ENCODE data around the gene NELFCD.

NELFCD gene

DNA sequence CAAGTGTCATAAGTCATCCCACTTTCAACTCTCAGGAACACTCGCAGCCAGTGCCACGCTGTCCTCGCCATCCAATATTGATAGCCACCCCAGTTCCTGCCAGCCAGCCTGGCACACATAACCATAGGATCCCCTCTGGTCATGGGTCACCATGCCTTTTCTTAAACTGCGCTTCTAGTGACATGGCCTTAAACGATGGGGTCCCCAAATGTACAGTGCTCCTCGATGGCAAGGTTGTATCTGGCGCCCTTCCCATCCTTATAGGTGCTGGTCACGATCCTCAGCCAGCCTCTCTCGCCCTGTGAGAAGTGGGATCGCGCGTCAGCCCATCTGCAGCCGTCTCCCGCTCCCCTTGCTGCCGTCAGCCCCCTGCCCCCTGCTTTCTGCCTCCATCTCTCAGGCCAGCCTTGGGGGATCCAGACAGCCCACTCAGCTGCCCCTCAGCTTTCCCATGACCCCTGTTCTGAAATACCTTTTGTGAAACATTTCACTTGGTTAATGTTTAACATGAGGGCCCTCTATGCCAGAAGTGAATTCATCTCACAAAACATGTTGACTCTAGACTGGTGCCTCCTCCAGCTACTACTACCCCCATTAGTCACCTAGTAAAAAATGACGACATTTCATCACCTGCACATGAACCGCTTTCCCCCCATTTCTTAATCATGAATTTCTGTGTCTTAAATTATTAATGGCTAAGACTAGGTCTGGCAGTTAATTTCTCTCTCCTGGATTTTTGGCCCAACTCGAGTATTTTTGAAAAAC is 14.6 kb downstream of the NELFCD start:
- Histone ChIP-seq H4K12ac (ENCODE audit: low read depth, low read length) (no peak overlapping the region), H3K4me1 (ENCODE audit: control insufficient read depth in 1 of 2, insufficient read depth in 2 of 2, low read length in 2 of 2) (no peaks in the 10 kb centered on the region), H4K8ac (ENCODE audit: low read depth, low read length) (no peak overlapping the region), H2BK5ac (ENCODE audit: low read depth, low read length, poor library complexity) (no peak overlapping the region), H3K9ac (ENCODE audit: low read length) (peak overlapping the region; percentile 45), H2AK5ac (ENCODE audit: low read length) (no peak overlapping the region), H3K79me1 (ENCODE audit: low read length) (no peaks in the 10 kb centered on the region), H3K27me3 (ENCODE audit: insufficient read depth, low read length) (no peaks in the 10 kb centered on the region), H2AFZ (ENCODE audit: insufficient read depth, low read length, poor library complexity) (no peak overlapping the region), H3K79me2 (ENCODE audit: control insufficient read depth, insufficient read depth, low read length, poor library complexity) (no peaks in the 10 kb centered on the region), H3K4me2 (ENCODE audit: low read length) (no peak overlapping the region), H4K91ac (ENCODE audit: low read depth, low read length) (no peak overlapping the region), H2BK120ac (ENCODE audit: insufficient read depth, low read length, poor library complexity) (no peak overlapping the region), H3K18ac (ENCODE audit: low read length) (no peak overlapping the region), H3K36me3 (ENCODE audit: control insufficient read depth in 1 of 2, insufficient read depth in 2 of 2, low read length in 2 of 2) (peaks cover 52 to 69% of the 10 kb centered on the region in 2 experiments), H3K27ac (ENCODE audit: low read depth, low read length) (no peak overlapping the region), H3K4ac (ENCODE audit: low read depth, low read length) (no peak overlapping the region), H3K9me3 (ENCODE audit: insufficient read depth, low read depth, low read length) (peaks cover 2% of the 10 kb centered on the region), H3K23ac (ENCODE audit: low read length) (no peak overlapping the region), H2BK12ac (ENCODE audit: low read length) (no peak overlapping the region), H3K4me3 (ENCODE audit: low read depth, low read length) (no peak overlapping the region), H3K14ac (ENCODE audit: low read length) (no peak overlapping the region)
- no CpG with 5 or more reads among the region's 18 CpGs for WGBS (ENCODE audit: extremely low coverage, insufficient coverage, insufficient read length)
- no peak for DNase-seq

DNA sequence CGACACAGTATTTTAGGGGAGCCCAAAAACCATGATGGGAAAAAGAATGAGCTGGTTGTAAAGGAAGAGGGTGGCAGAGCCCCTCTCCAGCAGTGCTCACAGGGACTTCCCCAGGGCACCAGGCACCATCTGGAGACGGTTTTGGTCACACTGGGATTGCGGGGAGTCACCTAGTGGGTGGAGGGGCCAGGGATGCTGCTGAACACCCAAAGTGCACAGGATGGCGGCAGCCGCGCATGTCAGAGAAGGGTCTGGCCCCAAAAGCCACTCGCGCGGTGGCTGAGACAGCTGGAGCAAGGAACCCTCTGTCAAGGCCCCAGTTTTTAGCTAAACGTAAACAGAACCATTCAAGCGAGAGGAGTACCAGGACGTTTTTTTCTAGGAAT is 15.2 kb downstream of the NELFCD start:
- peaks cover 50 to 65% of the 10 kb centered on the region in 2 experiments for H3K36me3 ChIP-seq (ENCODE audit: control insufficient read depth in 1 of 2, insufficient read depth in 2 of 2, low read length in 2 of 2)
- no peak overlapping the region for H3K14ac ChIP-seq (ENCODE audit: low read length)
- H3K4me1 ChIP-seq (ENCODE audit: control insufficient read depth in 1 of 2, insufficient read depth in 2 of 2, low read length in 2 of 2), result no peaks in the 10 kb centered on the region
- no peak overlapping the region for H3K4me3 ChIP-seq (ENCODE audit: low read depth, low read length)
- peaks cover 2% of the 10 kb centered on the region for H3K9me3 ChIP-seq (ENCODE audit: insufficient read depth, low read depth, low read length)
- H3K9ac ChIP-seq (ENCODE audit: low read length), result no peak overlapping the region
- H3K18ac ChIP-seq (ENCODE audit: low read length), result no peak overlapping the region
- no CpG with 5 or more reads among the region's 12 CpGs for WGBS (ENCODE audit: extremely low coverage, insufficient coverage, insufficient read length)
- H2AK5ac ChIP-seq (ENCODE audit: low read length), result no peak overlapping the region
- H4K91ac ChIP-seq (ENCODE audit: low read depth, low read length), result no peak overlapping the region
- H3K4ac ChIP-seq (ENCODE audit: low read depth, low read length), result no peak overlapping the region
- no peaks in the 10 kb centered on the region for H3K27me3 ChIP-seq (ENCODE audit: insufficient read depth, low read length)
- no peak overlapping the region for H3K23ac ChIP-seq (ENCODE audit: low read length)
- no peak overlapping the region for H3K4me2 ChIP-seq (ENCODE audit: low read length)
- H2AFZ ChIP-seq (ENCODE audit: insufficient read depth, low read length, poor library complexity), result no peak overlapping the region
- DNase-seq, result no peak
- H3K27ac ChIP-seq (ENCODE audit: low read depth, low read length), result no peak overlapping the region
- H4K8ac ChIP-seq (ENCODE audit: low read depth, low read length), result no peak overlapping the region
- no peak overlapping the region for H2BK12ac ChIP-seq (ENCODE audit: low read length)
- no peak overlapping the region for H2BK120ac ChIP-seq (ENCODE audit: insufficient read depth, low read length, poor library complexity)
- H3K79me1 ChIP-seq (ENCODE audit: low read length), result no peaks in the 10 kb centered on the region
- H3K79me2 ChIP-seq (ENCODE audit: control insufficient read depth, insufficient read depth, low read length, poor library complexity), result no peaks in the 10 kb centered on the region
- H2BK5ac ChIP-seq (ENCODE audit: low read depth, low read length, poor library complexity), result no peak overlapping the region
- H4K12ac ChIP-seq (ENCODE audit: low read depth, low read length), result no peak overlapping the region

DNA sequence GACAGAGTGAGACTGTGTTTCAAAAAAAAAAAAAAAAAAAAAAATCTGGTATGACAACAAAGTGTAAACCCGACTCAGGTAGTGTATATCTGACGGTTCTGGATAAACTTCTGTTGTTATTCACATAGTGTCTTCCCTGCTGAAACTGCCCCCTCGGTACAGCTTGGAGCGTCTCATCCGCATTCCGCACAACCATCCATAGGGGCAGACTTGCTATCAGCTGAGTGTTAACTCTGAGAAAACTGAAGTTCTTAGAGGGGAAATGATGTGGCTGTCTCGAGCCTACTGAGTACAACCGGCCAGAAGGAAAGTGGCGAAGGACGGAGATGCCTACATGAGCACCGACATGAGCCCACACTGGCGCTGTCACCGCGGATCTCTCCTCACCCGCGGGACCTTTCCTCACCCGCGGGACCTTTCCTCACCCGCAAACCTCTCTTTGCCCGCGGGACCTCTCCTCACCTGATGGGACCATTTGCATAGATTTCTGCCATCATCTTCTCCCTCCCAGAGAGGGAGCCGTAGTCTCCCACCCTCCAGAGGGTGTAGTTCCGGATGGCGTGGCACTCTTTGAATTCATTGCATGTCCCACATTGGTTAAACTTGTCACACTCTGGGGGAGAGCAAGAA is 16.2 kb downstream of the NELFCD start:
- no peak overlapping the region for H4K12ac ChIP-seq (ENCODE audit: low read depth, low read length)
- H4K8ac ChIP-seq (ENCODE audit: low read depth, low read length), result no peak overlapping the region
- H3K9ac ChIP-seq (ENCODE audit: low read length), result no peak overlapping the region
- no peaks in the 10 kb centered on the region for H3K27me3 ChIP-seq (ENCODE audit: insufficient read depth, low read length)
- H3K4me1 ChIP-seq (ENCODE audit: control insufficient read depth in 1 of 2, insufficient read depth in 2 of 2, low read length in 2 of 2), result no peaks in the 10 kb centered on the region
- no peaks in the 10 kb centered on the region for H3K79me1 ChIP-seq (ENCODE audit: low read length)
- H3K9me3 ChIP-seq (ENCODE audit: insufficient read depth, low read depth, low read length), result peaks cover 2% of the 10 kb centered on the region
- H3K27ac ChIP-seq (ENCODE audit: low read depth, low read length), result no peak overlapping the region
- no peak overlapping the region for H3K4me2 ChIP-seq (ENCODE audit: low read length)
- no peak overlapping the region for H3K14ac ChIP-seq (ENCODE audit: low read length)
- WGBS (ENCODE audit: extremely low coverage, insufficient coverage, insufficient read length), result no CpG with 5 or more reads among the region's 24 CpGs
- H3K36me3 ChIP-seq (ENCODE audit: control insufficient read depth in 1 of 2, insufficient read depth in 2 of 2, low read length in 2 of 2), result peaks cover 54 to 65% of the 10 kb centered on the region in 2 experiments
- no peaks in the 10 kb centered on the region for H3K79me2 ChIP-seq (ENCODE audit: control insufficient read depth, insufficient read depth, low read length, poor library complexity)
- H3K4me3 ChIP-seq (ENCODE audit: low read depth, low read length), result no peak overlapping the region
- H3K23ac ChIP-seq (ENCODE audit: low read length), result no peak overlapping the region
- no peak overlapping the region for H3K18ac ChIP-seq (ENCODE audit: low read length)
- H3K4ac ChIP-seq (ENCODE audit: low read depth, low read length), result no peak overlapping the region
- H2AFZ ChIP-seq (ENCODE audit: insufficient read depth, low read length, poor library complexity), result no peak overlapping the region
- no peak overlapping the region for H4K91ac ChIP-seq (ENCODE audit: low read depth, low read length)
- H2AK5ac ChIP-seq (ENCODE audit: low read length), result no peak overlapping the region
- no peak for DNase-seq
- H2BK120ac ChIP-seq (ENCODE audit: insufficient read depth, low read length, poor library complexity), result no peak overlapping the region
- H2BK12ac ChIP-seq (ENCODE audit: low read length), result no peak overlapping the region
- no peak overlapping the region for H2BK5ac ChIP-seq (ENCODE audit: low read depth, low read length, poor library complexity)

DNA sequence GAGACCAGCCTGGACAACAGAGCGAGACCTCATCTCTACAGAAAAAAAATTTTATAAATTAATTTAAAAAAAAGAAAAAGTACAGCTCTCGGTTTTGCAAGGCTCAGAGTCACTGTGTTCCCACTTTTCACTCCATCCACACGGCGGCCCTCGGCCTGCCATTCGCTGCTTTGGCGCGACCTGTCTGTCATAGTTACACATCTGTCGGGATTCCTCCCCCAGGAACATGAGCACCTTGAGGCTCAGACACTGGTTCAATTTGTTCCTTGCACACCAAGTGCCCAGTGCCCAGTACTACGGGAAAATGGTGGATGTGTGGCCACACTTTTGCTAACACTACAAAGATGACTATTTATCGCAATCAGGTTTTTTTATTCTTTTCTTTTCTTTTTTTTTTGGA is 17.6 kb downstream of the NELFCD start:
- H3K4ac ChIP-seq (ENCODE audit: low read depth, low read length), result no peak overlapping the region
- no peak overlapping the region for H4K12ac ChIP-seq (ENCODE audit: low read depth, low read length)
- H3K27me3 ChIP-seq (ENCODE audit: insufficient read depth, low read length), result no peaks in the 10 kb centered on the region
- H2BK120ac ChIP-seq (ENCODE audit: insufficient read depth, low read length, poor library complexity), result no peak overlapping the region
- H2BK5ac ChIP-seq (ENCODE audit: low read depth, low read length, poor library complexity), result no peak overlapping the region
- no peaks in the 10 kb centered on the region for H3K79me2 ChIP-seq (ENCODE audit: control insufficient read depth, insufficient read depth, low read length, poor library complexity)
- H3K36me3 ChIP-seq (ENCODE audit: control insufficient read depth in 1 of 2, insufficient read depth in 2 of 2, low read length in 2 of 2), result peaks cover 44 to 53% of the 10 kb centered on the region in 2 experiments
- H2AK5ac ChIP-seq (ENCODE audit: low read length), result no peak overlapping the region
- H3K4me2 ChIP-seq (ENCODE audit: low read length), result no peak overlapping the region
- no peak overlapping the region for H4K8ac ChIP-seq (ENCODE audit: low read depth, low read length)
- no peak overlapping the region for H3K14ac ChIP-seq (ENCODE audit: low read length)
- no peak overlapping the region for H4K91ac ChIP-seq (ENCODE audit: low read depth, low read length)
- no peaks in the 10 kb centered on the region for H3K4me1 ChIP-seq (ENCODE audit: control insufficient read depth in 1 of 2, insufficient read depth in 2 of 2, low read length in 2 of 2)
- no peak overlapping the region for H3K9ac ChIP-seq (ENCODE audit: low read length)
- peaks cover 2% of the 10 kb centered on the region for H3K9me3 ChIP-seq (ENCODE audit: insufficient read depth, low read depth, low read length)
- no peak overlapping the region for H3K27ac ChIP-seq (ENCODE audit: low read depth, low read length)
- no peak overlapping the region for H2AFZ ChIP-seq (ENCODE audit: insufficient read depth, low read length, poor library complexity)
- no CpG with 5 or more reads among the region's 11 CpGs for WGBS (ENCODE audit: extremely low coverage, insufficient coverage, insufficient read length)
- H2BK12ac ChIP-seq (ENCODE audit: low read length), result no peak overlapping the region
- H3K4me3 ChIP-seq (ENCODE audit: low read depth, low read length), result no peak overlapping the region
- no peak overlapping the region for H3K18ac ChIP-seq (ENCODE audit: low read length)
- DNase-seq, result no peak
- no peak overlapping the region for H3K23ac ChIP-seq (ENCODE audit: low read length)
- H3K79me1 ChIP-seq (ENCODE audit: low read length), result no peaks in the 10 kb centered on the region

Data from trophoblast cell (in vitro differentiated cells and primary cell).